Measurements from ENCODE around the gene ZDHHC24.
A peak's percentile ranks its signal among the peaks of the same experiment; 100 is the strongest.

Gene ZDHHC24

GRCh38 chr11:66491315-66491935 is 54.4 kb downstream of the ZDHHC24 start:
- no peak for TF ChIP-seq POLR2A (IDR thresholded peaks at IDR 0.05; ENCODE audit: low read length)
- no peak for TF ChIP-seq GATA1 (IDR thresholded peaks at IDR 0.05; ENCODE audit: low read depth, low read length)
- DNase-seq = no peak

- TF ChIP-seq POLR2A (IDR thresholded peaks at IDR 0.05; ENCODE audit: low read length) (no peak), GATA1 (IDR thresholded peaks at IDR 0.05; ENCODE audit: low read depth, low read length) (no peak)
- DNase-seq = no peak
Observed at GRCh38 chr11:66489636-66490035, 56.2 kb downstream of the ZDHHC24 start.

- no peak for TF ChIP-seq GATA1 (IDR thresholded peaks at IDR 0.05; ENCODE audit: low read depth, low read length)
- TF ChIP-seq POLR2A (IDR thresholded peaks at IDR 0.05; ENCODE audit: low read length) = no peak
- no peak for DNase-seq
Observed at GRCh38 chr11:66488957-66489356, 56.9 kb downstream of the ZDHHC24 start.

DNA sequence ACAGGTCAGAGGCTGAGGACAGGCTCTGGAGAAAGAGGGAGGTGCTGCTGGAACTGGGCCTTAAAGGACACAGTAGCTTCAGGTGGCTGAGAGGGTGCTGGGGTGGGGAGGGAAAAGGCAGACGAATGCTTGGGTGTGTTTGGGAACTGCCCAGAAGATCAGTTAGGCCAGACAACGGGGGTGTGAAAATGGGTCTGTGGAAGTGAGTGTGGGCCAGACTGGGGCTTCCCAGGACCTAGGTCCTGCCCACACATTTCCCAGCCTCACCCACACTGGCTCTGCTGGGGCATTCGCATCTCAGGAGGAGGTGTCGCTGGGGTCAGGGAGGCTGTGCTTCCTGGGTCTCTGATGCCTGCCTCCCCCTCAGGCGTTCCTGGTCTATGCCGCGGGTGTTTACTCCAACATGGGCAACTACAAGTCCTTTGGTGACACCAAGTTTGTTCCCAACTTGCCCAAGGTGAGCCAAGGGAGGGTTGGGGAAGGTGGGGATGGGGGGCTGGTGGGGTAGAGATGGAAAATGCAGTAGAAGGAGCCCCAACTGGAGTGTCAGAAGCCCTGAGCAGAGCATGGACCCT is 61.0 kb downstream of the ZDHHC24 start:
- TF ChIP-seq GATA1 (IDR thresholded peaks at IDR 0.05; ENCODE audit: low read depth, low read length) (no peak), POLR2A (IDR thresholded peaks at IDR 0.05; ENCODE audit: low read length) (no peak)
- DNase-seq = no peak

DNA sequence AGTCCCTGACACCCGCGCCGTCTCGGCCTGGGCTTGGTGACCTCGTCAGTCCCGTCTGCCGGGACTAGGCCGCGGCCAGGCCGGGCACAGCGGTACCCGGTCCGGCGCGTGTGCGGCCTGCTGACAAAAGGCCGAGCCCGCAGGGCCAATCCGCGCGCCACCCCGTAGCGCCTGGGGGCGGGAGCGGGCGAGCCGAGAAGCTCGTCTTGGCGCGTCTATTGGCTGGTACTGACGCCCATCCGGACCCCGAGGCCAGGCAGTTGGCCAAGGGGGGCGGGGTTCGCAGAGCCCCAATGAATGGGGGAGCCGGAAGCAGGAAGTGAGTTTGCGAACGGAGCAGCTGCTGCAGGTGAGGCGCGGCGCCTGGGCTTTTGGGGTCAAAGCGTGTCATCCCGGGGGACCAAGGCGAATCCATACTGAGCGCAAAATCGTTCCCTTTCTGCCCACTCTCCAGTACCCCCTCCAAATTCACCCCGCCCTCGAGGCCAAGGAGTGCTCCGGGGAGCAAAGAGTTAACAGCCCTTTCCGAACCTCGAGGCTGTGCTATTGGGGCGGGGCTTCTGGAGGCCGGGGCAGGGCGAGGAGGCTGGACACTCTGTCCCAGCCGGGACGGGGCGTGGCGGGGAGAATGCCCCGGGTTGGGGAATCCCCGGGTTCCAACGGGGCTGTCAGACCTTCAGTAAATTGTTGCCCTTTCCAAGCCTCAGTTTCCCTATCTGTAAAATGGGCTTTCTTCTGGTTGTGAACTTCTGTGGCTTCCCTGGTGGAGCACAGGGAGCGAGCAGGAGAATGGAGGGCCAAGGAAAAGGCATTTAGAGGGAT is 65.5 kb downstream of the ZDHHC24 start, which contains the start of gene DPP3:
TSS of gene DPP3 (plus strand) at position 318 of the 822 bp plus-strand sequence. CDS start 1,767 bp downstream, outside the sequence.
- DNase-seq = peak; percentile 98
- peak; percentile 92 for TF ChIP-seq POLR2A (IDR thresholded peaks at IDR 0.05; ENCODE audit: low read length)
- TF ChIP-seq GATA1 (IDR thresholded peaks at IDR 0.05; ENCODE audit: low read depth, low read length) = no peak

DNA sequence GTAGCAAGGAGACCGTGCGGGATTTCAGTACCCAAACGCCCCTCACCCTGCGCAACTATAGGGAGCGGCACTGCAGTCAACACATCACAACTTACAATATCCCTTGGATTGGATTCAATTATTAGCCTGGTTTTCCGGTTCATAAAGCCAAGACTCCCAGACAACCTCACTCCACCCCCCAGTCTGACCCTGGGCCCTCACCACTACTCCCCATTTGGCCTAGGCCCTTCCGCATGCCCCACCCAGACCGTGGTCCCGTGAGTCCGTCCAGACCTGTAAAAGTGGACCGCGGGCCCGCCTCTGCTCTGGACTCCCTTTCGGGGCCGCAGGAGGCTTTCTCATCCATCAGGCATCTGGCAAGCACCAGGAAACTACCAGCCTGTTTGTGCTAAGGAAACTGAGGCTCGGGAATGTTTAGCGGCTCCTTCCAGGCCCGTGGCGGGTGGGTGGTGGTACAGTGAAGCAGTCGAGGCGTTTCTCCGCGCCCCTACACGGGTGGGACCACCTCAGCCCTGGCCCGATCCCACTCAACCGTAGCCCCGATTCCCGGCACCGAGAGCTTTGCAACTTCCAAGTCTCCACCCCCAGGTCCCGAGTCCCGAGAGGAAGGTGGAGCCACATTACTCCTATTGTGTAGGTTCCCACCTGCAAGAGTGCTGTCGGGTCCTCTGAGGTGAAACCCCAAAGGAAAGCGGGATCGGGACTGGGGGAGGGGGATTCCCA is 66.3 kb downstream of the ZDHHC24 start:
- no peak for TF ChIP-seq GATA1 (IDR thresholded peaks at IDR 0.05; ENCODE audit: low read depth, low read length)
- no peak for TF ChIP-seq POLR2A (IDR thresholded peaks at IDR 0.05; ENCODE audit: low read length)
- DNase-seq = peak; percentile 61 to 64

DNA sequence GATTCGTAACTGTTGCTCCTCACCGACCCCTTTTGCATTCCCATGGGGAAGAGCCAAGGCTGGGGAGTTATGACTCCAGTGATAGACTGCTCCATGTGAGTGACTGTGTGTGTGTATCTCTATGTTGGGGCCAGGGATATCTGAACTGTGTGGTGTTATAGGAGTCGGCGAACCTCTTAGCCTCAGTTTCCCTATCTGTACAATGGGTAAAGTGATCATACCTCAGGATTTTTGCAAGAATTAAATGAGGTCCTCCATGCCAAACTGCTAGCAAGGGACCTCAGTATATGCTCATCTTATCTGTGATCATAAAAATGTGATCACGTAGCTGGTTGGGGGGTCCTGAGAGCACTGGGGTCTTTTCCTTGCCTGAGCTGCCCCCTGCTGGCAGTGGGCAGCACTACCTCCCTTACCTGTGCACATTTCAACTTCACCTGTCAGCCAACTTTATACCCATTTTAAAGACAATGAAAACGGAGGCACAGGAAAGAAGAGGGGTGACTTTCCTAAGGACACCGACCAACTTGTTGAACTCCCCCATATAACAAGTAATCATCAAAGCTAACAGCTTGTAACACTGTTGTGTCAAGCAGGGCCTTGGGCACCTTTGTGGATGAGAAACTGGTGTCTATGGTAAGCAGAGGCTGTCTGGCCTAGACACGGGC is 67.0 kb downstream of the ZDHHC24 start:
- DNase-seq = peak; percentile 44 to 59
- TF ChIP-seq GATA1 (IDR thresholded peaks at IDR 0.05; ENCODE audit: low read depth, low read length) = no peak
- TF ChIP-seq POLR2A (IDR thresholded peaks at IDR 0.05; ENCODE audit: low read length) = no peak

GRCh38 chr11:66477263-66478201 is 68.3 kb downstream of the ZDHHC24 start:
- no peak for TF ChIP-seq GATA1 (IDR thresholded peaks at IDR 0.05; ENCODE audit: low read depth, low read length)
- no peak for TF ChIP-seq POLR2A (IDR thresholded peaks at IDR 0.05; ENCODE audit: low read length)

GRCh38 chr11:66476841-66477251 is 69.0 kb downstream of the ZDHHC24 start:
- TF ChIP-seq POLR2A (IDR thresholded peaks at IDR 0.05; ENCODE audit: low read length) (no peak), GATA1 (IDR thresholded peaks at IDR 0.05; ENCODE audit: low read depth, low read length) (no peak)
- DNase-seq = no peak

More at GRCh38 chr11:66477263-66478201, 68.3 kb downstream of the ZDHHC24 start:
- DNase-seq = no peak

DNA sequence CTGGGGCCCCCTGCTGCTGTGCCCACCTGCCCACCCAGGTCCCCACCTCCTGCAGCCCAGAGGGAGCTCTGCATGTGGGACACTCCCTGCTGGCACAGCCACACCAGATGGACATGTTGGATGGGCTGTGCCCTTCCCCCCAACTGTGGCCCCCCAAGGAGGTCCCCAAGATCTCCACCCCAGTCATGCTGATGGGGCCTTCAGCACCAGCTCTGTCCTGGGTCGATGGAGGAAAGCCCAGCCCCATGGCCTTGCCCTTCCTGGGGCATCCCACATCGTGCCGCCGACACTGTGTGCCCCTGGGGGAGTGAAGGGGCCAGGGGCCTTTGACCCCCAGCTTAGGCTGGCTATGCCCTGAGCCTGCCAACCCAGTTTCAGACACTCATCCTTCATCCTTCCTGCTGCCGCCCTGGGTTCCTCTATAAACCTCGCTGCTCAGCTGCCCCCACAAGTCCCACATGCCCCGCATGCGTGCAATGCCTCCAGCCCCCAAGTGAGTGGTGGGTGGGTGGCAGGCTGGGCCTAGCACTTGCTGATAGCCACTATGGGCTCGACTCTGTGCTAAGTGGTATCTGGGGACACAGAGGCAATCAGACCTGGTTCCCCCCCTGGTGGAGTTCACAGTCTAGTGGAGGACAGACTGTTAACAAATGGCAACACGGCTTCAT is 69.5 kb downstream of the ZDHHC24 start:
- TF ChIP-seq GATA1 (IDR thresholded peaks at IDR 0.05; ENCODE audit: low read depth, low read length) (no peak), POLR2A (IDR thresholded peaks at IDR 0.05; ENCODE audit: low read length) (no peak)
- DNase-seq = no peak

DNA sequence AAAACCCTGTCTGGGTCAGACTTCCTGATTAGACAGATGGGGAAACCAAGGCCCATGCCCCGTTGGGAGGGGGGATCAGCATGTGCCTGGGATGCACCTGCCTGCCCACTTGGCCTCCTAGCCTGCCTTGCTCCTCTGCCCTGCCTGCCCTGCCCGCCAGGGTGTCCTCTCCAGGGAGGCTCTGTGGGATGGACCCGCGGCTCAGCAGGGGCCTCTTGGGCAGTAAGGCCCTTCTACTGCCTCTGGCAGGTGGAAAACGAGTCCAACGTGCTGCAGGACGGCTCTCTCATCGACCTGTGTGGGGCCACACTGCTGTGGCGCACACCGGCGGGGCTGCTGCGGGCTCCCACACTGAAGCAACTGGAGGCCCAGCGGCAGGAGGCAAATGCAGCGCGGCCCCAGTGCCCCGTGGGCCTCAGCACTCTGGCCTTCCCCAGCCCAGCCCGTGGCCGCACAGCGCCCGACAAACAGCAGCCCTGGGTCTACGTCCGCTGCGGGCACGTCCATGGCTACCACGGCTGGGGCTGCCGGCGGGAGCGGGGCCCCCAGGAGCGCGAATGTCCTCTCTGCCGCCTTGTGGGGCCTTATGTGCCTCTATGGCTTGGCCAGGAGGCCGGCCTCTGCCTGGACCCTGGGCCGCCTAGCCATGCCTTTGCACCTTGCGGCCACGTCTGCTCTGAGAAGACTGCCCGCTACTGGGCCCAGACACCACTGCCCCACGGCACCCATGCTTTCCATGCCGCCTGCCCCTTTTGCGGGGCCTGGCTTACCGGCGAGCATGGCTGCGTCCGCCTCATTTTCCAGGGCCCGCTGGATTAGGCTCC is 70.3 kb downstream of the ZDHHC24 start:
- DNase-seq = no peak
- TF ChIP-seq GATA1 (IDR thresholded peaks at IDR 0.05; ENCODE audit: low read depth, low read length) (no peak), POLR2A (IDR thresholded peaks at IDR 0.05; ENCODE audit: low read length) (no peak)

Measured in erythroblast (primary cell).